Kidney (tissue), 14 donors: ENCODE measurements around the gene NDUFAF8. TPM values are rescaled to one million over a fixed set of nuclear protein-coding genes. Genes with fewer than 3 reads are reported as not detected.
A peak's percentile ranks its signal among the peaks of the same experiment; 100 is the strongest.

Experiments used
- DNase-seq, 5 donors: peaks; one replicate each; pipeline ENCODE4 v3.0.0-alpha.2; 2013 to 2020
- FAIRE-seq: peaks from 2 replicates; lab custom pipeline; 2012; peaks lifted over from hg19 to GRCh38; lab: Jason Lieb, UNC
- H3K27ac ChIP-seq, 2 donors: one replicate each; pipeline ENCODE4 v1.7.0; 2013; ENCODE audit warnings: low read depth in 2 of 2, low read length in 2 of 2, inconsistent platforms in 1 of 2
- H3K27me3 ChIP-seq: one replicate; pipeline ENCODE4 v1.7.1; 2013; ENCODE audit warnings: low read length, inconsistent platforms; ENCODE audit not compliant: control insufficient read depth, insufficient read depth
- H3K36me3 ChIP-seq, 3 donors: one replicate each; pipeline versions ENCODE4 v1.7.0 to v1.7.1; 2013; ENCODE audit warnings: low read length in 3 of 3, control low read depth in 1 of 3, inconsistent platforms in 1 of 3; ENCODE audit not compliant: insufficient read depth in 3 of 3, control insufficient read depth in 2 of 3
- H3K4me1 ChIP-seq, 3 donors: one replicate each; pipeline versions ENCODE4 v1.7.0 to v1.7.1; 2013; ENCODE audit warnings: low read length in 3 of 3, inconsistent platforms in 1 of 3, low read depth in 1 of 3; ENCODE audit not compliant: control insufficient read depth in 2 of 3, insufficient read depth in 2 of 3
- H3K4me3 ChIP-seq, 3 donors: one replicate each; pipeline versions ENCODE4 v1.7.0 to v1.8.1; 2013; ENCODE audit warnings: low read length in 3 of 3, control low read depth in 1 of 3, inconsistent platforms in 1 of 3
- H3K9ac ChIP-seq, 3 donors: one replicate each; pipeline versions ENCODE4 v1.7.0 to v1.7.1; 2013; ENCODE audit warnings: low read length in 3 of 3, control low read depth in 1 of 3, inconsistent platforms in 1 of 3
- H3K9me3 ChIP-seq, 3 donors: one replicate each; pipeline versions ENCODE4 v1.7.0 to v1.7.1; 2013; ENCODE audit warnings: low read length in 3 of 3, control low read depth in 1 of 3, inconsistent platforms in 1 of 3; ENCODE audit not compliant: control insufficient read depth in 2 of 3, insufficient read depth in 1 of 3
- CTCF ChIP-seq: IDR thresholded peaks from 3 replicates; pipeline ENCODE4 v1.5.1; 2012; ENCODE audit warnings: mild to moderate bottlenecking, moderate library complexity, borderline replicate concordance; ENCODE audit not compliant: insufficient read depth; ENCODE audit errors: extremely low read depth
- intact Hi-C: fragments of 100-400 bp; cut with DNase I; formaldehyde crosslinking; loops from one replicate; pipeline ENCODE4 v1.11.1; 2022
- polyA plus RNA-seq: library from polyadenylated mRNA; stranded (reverse); fragments of 350-450 nt; fragmentation: Illumina TruSeq; extraction: RNeasy Lipid Tissue Mini Kit (QIAGEN cat#74804); gene quantifications from one replicate; pipeline ENCODE4 v1.2.3, GENCODE V29; 2014; ENCODE audit warnings: low read depth, low replicate concordance; ENCODE audit not compliant: insufficient read depth
- total RNA-seq: library from RNA; stranded (reverse); fragmentation: NEBNext Ultra II Directional; extraction: Animal tissue kit (Norgen Biotek cat#: 25700); gene quantifications from one replicate; pipeline ENCODE4 v1.2.1, GENCODE V29; 2021
- donor health status: control.
- donor health status: control.
- donor health status: control.
- donor health status: control.
- donor health status: control.
- donor health status: DM: yes; HTN: yes; CAD: no.
- donor health status: Normal renal cell carcinoma (clear cell type).

NDUFAF8 gene
- total and polyA plus RNA-seq, 2 donors from 2014 or later: 38.6 to 134 TPM

DNA sequence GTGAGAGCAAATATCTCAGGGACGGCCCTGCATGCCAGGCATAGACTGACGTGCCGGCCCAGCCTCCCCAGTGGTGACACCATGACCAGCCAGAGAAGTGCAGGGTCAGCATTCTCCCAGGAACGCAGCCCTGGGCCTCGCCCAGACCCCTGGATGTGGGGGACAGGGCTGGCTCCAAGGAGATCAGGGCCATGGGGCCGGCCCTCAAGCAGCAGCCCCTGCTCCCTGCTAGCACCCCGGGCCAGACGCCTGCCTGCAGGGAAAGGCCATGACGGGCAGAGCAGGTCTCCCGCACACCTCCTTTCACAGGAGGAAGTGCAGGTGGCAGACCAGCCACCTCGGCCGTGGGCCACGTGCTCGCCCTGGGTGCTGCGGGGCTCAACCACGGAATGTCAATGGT is 9.5 kb downstream of the NDUFAF8 start:
- peaks cover 0 to 13% (median 4%) of the 10 kb centered on the region in 3 donors for H3K36me3 ChIP-seq
- DNase-seq: peak in 2 of 5 donors; percentile 34 to 76

GRCh38 chr17:81249223-81250040 is 10.3 kb downstream of the NDUFAF8 start:
- FAIRE-seq (no peak), DNase-seq (peak in 3 of 5 donors; percentile 25 to 68 (median 49))
- H3K9ac ChIP-seq: no peak overlapping the region
- TF ChIP-seq CTCF: no peak
- H3K4me3 ChIP-seq: no peak overlapping the region
- intact Hi-C loops: loop anchor here (10.0 kb wide), 1 partner anchor 235 kb away; no protein-coding TSS in a partner anchor
- H3K4me1 ChIP-seq: peaks cover 0 to 8% (median 7%) of the 10 kb centered on the region in 3 donors
- H3K27me3 ChIP-seq: no peaks in the 10 kb centered on the region
- peaks cover 0 to 13% (median 4%) of the 10 kb centered on the region in 3 donors for H3K36me3 ChIP-seq
- no peaks in the 10 kb centered on the region for H3K9me3 ChIP-seq
- H3K27ac ChIP-seq: no peak overlapping the region

More for the DNA sequence above, 9.5 kb downstream of the NDUFAF8 start:
- peaks cover 0 to 8% (median 7%) of the 10 kb centered on the region in 3 donors for H3K4me1 ChIP-seq
- no peak for TF ChIP-seq CTCF
- H3K27ac ChIP-seq: no peak overlapping the region
- no peak overlapping the region for H3K9ac ChIP-seq
- H3K27me3 ChIP-seq: no peaks in the 10 kb centered on the region
- no peak overlapping the region for H3K4me3 ChIP-seq
- FAIRE-seq: no peak
- intact Hi-C loops: no loop called here
- H3K9me3 ChIP-seq: no peaks in the 10 kb centered on the region

DNA sequence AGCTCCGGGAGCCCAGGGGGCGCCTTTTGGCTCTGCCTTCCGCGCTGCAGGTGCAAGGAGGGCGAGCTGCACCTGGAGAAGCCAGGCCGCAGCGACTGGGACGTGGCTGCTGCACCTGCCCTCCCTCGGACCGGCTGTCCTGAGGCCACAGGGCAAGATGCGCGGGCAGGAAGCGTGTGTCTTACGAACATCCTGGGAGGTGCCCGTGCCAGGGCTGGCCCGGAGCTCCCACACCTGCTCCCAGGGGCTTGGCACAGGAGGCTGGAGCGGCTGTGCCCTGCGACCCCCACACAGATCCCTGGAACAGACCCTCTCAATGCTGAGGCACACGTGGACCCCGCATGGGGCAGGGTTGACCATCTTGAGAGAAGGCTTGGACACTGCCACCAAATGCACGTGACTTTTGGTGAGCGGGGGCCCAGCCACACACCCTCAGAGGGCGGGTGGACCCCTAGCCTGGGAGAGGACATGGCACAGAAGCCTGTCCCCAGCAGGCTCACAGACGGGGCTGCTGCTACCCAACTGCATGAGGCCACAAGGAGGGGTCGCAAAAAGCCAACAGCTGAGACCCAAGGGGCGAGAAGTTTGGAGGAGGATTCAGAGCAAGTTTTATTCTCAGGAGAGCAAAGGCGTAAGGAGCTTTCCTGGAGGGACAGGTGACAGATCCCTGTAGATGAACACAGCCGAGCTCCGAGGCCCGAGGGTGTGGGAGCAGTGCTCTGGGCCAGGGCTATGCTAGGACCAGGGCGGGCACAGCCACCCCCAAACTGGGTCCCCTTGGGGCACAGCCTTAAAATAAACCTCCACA is 11.4 kb downstream of the NDUFAF8 start:
- no peak for TF ChIP-seq CTCF
- intact Hi-C loops: loop anchor here (10.0 kb wide), 1 partner anchor 234 kb away; no protein-coding TSS in a partner anchor
- DNase-seq (peak in 2 of 5 donors; percentile 36 to 76), FAIRE-seq (no peak)
- no peaks in the 10 kb centered on the region for H3K27me3 ChIP-seq
- H3K9me3 ChIP-seq: no peaks in the 10 kb centered on the region
- H3K36me3 ChIP-seq: peaks cover 0 to 13% (median 4%) of the 10 kb centered on the region in 3 donors
- H3K27ac ChIP-seq: no peak overlapping the region
- H3K4me1 ChIP-seq: peaks cover 0 to 16% (median 3%) of the 10 kb centered on the region in 3 donors
- no peak overlapping the region for H3K4me3 ChIP-seq
- no peak overlapping the region for H3K9ac ChIP-seq
